SK-N-SH (cell line): ENCODE measurements around the gene STX2.

Experiments used
- CHD2 ChIP-seq: fragments of 150-350 bp; IDR thresholded peaks from 2 replicates; pipeline ENCODE4 v1.6.1; 2018; ENCODE audit warnings: low read length; ENCODE audit not compliant: partially characterized antibody
- JUND ChIP-seq: IDR thresholded peaks from 2 replicates; pipeline ENCODE4 v1.4.0; 2012
- MAX ChIP-seq: IDR thresholded peaks from 2 replicates; pipeline ENCODE4 v1.4.0; 2012; ENCODE audit warnings: low read depth
- MEF2A ChIP-seq: IDR thresholded peaks from 2 replicates; pipeline ENCODE4 v1.4.0; 2012; ENCODE audit warnings: low read depth, borderline replicate concordance
- MXI1 ChIP-seq: IDR thresholded peaks from 2 replicates; pipeline ENCODE4 v1.6.1; 2012; ENCODE audit warnings: mild to moderate bottlenecking, low read depth, low read length, improper control_type of control experiment
- PBX3 ChIP-seq: IDR thresholded peaks from 2 replicates; pipeline ENCODE4; 2012
- RCOR1 ChIP-seq: fragments of 150-350 bp; IDR thresholded peaks from 2 replicates; pipeline ENCODE4 v1.6.1; 2017; ENCODE audit warnings: antibody characterized with exemption, low read length
- SMC3 ChIP-seq: IDR thresholded peaks from 2 replicates; pipeline ENCODE4 v1.6.1; 2012; ENCODE audit warnings: low read depth, low read length, improper control_type of control experiment
- TAF1 ChIP-seq: IDR thresholded peaks from 2 replicates; pipeline ENCODE4 v1.6.1; 2012; ENCODE audit warnings: low read depth, mild to moderate bottlenecking, low read length, moderate library complexity, borderline replicate concordance
- YY1 ChIP-seq: IDR thresholded peaks from 2 replicates; pipeline ENCODE4 v1.4.0; 2012; ENCODE audit warnings: low read depth, mild to moderate bottlenecking
- TF ChIP-seq, protein P1 (sequence below): fragments of 200-600 bp; sonication (generic); IDR thresholded peaks from 2 replicates; pipeline ENCODE4 v1.6.1; 2017; ENCODE audit warnings: antibody characterized with exemption, mild to moderate bottlenecking, moderate library complexity

DNA sequence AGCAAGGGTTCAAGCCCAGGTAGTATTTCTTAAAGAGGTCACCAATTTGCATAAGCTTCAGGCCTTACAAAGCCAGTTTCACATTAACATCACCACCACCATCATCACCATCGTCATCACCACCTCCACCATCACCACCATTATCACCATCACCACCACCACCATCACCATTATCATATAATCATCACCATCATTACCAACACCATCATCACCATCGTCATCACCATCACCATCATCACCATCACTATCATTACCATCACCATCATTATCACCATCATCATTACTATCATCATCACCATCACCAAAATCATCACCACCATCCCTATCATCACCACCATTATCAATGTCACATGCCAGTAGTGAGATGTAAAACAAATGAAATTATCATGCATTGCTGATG lies 72.6 kb downstream of the STX2 start:
- no peak for TF ChIP-seq CHD2
- TF ChIP-seq YY1 = no peak
- no peak for TF ChIP-seq MXI1
- TF ChIP-seq, protein P1, sequence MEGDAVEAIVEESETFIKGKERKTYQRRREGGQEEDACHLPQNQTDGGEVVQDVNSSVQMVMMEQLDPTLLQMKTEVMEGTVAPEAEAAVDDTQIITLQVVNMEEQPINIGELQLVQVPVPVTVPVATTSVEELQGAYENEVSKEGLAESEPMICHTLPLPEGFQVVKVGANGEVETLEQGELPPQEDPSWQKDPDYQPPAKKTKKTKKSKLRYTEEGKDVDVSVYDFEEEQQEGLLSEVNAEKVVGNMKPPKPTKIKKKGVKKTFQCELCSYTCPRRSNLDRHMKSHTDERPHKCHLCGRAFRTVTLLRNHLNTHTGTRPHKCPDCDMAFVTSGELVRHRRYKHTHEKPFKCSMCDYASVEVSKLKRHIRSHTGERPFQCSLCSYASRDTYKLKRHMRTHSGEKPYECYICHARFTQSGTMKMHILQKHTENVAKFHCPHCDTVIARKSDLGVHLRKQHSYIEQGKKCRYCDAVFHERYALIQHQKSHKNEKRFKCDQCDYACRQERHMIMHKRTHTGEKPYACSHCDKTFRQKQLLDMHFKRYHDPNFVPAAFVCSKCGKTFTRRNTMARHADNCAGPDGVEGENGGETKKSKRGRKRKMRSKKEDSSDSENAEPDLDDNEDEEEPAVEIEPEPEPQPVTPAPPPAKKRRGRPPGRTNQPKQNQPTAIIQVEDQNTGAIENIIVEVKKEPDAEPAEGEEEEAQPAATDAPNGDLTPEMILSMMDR = no peak
- no peak for TF ChIP-seq MAX
- TF ChIP-seq PBX3 = no peak
- no peak for TF ChIP-seq TAF1
- TF ChIP-seq JUND = no peak
- TF ChIP-seq MEF2A = no peak
- TF ChIP-seq SMC3 = no peak
- no peak for TF ChIP-seq RCOR1
